CD4-positive, alpha-beta T cell treated with Interleukin-6 at 100 ng/mL for 8 hours (primary cell): ENCODE results near the gene NTN1.
"Not testable (repeated sequence)": the region's sequence is repeated elsewhere in the genome, so short reads cannot be mapped to it uniquely, and the experiment has no call there.

Experiments
- DNase-seq: peaks from one replicate; pipeline ENCODE4 v3.0.0-alpha.2; 2020; ENCODE audit warnings: mixed read lengths, low spot score

NTN1 gene

DNA sequence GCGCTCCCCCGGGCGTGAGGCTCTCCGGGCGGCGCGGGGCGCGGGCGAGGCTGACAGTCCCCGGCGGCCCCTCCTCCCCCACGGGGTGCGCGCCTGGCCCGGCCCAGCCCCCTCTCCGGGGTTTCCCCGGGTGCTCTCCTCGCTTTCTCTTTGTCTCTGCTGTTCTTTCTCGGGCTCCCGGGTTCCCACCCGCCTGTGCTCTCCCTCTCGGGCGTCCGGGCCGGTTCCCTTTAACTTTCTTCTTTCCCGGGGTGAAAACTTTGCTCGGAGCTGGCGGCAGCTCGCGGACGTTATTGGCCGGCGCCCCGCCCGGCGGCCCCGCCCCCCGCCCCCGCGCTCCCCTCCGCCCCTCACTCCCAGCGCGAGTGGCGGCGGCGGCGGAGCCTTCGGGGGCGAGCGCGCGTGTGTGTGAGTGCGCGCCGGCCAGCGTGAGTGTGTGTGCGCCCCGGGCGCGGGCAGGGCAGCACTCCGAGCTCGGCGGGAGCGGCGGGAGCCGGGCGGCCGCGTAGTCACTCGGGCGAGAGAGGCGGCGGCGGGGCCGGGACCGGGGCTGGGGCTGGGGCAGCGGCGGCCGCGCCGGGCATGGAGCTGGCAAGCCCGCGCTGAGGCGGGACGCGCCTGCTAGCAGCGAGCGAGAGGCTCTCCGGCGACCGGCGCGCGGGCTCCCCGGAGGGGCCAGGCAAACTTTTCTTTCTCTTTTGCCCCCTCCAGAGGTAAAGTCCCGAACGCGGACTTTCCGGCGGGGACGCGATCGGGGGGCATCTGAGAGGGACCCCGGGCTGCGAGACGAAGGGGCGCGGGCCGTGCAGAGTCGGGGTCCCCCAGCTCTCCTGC is at the start of gene NTN1:
NTN1 (plus strand) TSS at position 353 of the 834 bp plus-strand sequence. CDS start 864 bp downstream, outside the sequence.
- DNase-seq, result peak; percentile 27

- DNase-seq, result no peak
Measured at GRCh38 chr17:8975091-8975725, 46.1 kb upstream of the NTN1 start.

DNA sequence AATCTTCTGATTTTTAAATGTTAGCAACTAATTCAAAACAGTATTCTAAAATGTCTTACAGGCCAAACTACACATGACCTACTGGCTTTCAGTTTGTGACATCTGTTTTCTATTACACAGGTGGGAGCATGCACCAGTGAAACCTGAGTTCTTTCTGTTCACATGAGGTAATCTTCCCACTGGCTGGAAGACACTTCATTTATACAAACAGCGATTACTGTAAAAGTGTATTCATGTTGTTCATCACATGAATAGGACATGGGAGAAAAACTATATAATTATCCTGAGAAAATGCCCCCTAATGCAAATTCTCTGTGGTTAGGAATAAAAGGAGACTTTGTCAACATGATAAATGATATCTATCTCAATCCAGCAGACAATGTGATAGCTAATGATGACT is 44.7 kb upstream of the NTN1 start:
- DNase-seq, result no peak

DNA sequence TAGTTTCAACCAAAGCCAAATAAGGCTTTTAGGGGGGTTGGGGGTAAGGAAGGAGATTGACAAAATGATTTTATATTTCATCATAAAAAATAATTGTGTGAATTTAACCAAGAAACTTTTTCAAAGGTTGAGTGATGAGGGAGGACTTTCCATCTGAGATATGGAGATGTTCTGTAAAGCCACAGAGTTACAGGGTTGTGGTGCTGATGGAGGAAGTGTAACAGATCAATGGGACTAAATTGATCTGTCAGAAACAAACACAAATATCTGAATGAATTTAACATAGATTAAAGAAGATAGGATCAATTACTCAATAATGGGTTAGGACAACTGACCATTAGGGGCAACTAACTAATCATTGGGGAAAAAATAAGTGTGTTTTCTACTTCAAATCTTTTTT is 41.6 kb upstream of the NTN1 start:
- no peak for DNase-seq

GRCh38 chr17:8981443-8981842 is 39.9 kb upstream of the NTN1 start:
- no peak for DNase-seq

DNA sequence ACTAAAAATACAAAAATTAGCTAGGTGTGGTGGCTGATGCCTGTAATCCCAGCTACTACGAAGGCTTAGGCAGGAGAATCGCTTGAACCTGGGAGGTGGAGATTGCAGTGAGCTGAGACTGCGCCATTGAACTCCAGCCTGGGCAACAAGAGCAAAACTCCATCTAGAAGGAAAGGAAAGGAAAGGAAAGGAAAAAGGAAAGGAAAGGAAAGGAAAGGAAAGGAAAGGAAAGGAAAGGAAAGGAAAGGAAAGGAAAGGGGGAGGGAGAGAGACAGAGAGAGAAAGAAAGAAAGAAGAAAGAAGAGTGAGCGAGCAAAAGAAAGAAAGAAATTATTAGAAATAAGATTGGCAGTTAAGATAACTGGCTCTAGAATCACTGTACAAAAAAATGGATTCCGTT is 37.1 kb upstream of the NTN1 start:
- DNase-seq, result not testable (repeated sequence)

GRCh38 chr17:8985054-8985701 is 36.1 kb upstream of the NTN1 start:
- DNase-seq, result no peak

DNA sequence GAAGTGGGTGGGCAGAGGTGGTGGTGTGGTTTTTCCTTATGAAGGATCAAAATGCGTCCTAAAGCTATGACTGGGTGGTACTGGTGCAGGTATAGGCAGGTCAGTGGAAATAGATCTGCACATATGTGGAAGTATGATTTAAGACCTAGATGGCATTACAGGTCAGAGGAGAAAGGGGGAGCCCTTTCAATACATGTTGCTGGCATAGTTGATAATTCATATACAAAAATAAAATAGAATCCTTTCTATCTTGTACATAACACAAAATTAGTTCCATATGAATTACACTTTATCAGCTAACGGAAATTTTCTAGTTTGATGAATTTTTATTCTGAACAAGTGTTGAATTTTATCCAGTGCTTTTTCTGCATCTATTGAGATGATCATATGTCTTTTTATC is 35.0 kb upstream of the NTN1 start:
- no peak for DNase-seq

- DNase-seq, result not testable (repeated sequence)
Measured at GRCh38 chr17:8988263-8988935, 32.9 kb upstream of the NTN1 start.

GRCh38 chr17:8991514-8992285 is 29.6 kb upstream of the NTN1 start:
- peak; percentile 71 for DNase-seq

- DNase-seq, result peak; percentile 12
Measured at GRCh38 chr17:8994319-8994718, 27.0 kb upstream of the NTN1 start.

DNA sequence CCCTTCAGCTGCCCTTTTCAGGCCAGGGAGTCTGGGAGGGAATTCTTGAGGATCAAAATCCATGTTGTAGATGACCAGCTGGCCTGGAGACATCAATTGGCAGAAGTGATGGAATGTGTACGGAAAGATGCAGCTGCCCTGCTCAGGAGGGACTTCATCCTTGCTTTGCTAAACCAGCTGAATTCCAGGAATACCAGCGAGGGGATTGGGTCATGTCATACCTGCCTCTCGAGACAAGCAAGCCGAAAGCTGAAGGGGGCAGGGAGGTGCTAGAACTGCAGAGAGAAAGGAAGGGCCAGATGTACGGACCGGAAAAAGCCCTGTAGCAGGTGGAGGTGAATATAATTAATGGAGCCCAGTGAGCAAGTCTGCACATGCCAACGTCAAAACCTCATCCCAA is 25.6 kb upstream of the NTN1 start:
- DNase-seq, result no peak

- peak; percentile 81 for DNase-seq
Measured at GRCh38 chr17:8997994-8998628, 23.2 kb upstream of the NTN1 start.

- DNase-seq, result no peak
Measured at GRCh38 chr17:9001559-9001958, 19.8 kb upstream of the NTN1 start.

GRCh38 chr17:9002227-9002605 is 19.1 kb upstream of the NTN1 start:
- DNase-seq, result no peak

- no peak for DNase-seq
Measured at GRCh38 chr17:9002606-9003354, 18.5 kb upstream of the NTN1 start.

GRCh38 chr17:9003355-9004131 is 17.8 kb upstream of the NTN1 start:
- no peak for DNase-seq

GRCh38 chr17:9004132-9004960 is 17.0 kb upstream of the NTN1 start:
- DNase-seq, result no peak

GRCh38 chr17:9004961-9005285 is 16.4 kb upstream of the NTN1 start:
- DNase-seq, result no peak
